K562 (cell line): Measurements from ENCODE around the gene DNMBP. TPM values are rescaled to one million over a fixed set of nuclear protein-coding genes. Genes with fewer than 3 reads are reported as not detected.

Source experiments
- CBFA2T3 ChIP-seq: fragments of 450-650 bp; IDR thresholded peaks from 2 replicates; pipeline ENCODE4 v1.6.1; 2017
- CBX2 ChIP-seq: fragments of 200-600 bp; sonication (generic); IDR thresholded peaks from one replicate; pipeline ENCODE4 v1.6.1; 2012; ENCODE audit warnings: mild to moderate bottlenecking, low read length, inconsistent platforms; ENCODE audit not compliant: insufficient read depth, poor library complexity, severe bottlenecking
- CHCHD3 ChIP-seq: fragments of 250-450 bp; sonication (Bioruptor Pico); IDR thresholded peaks from 2 replicates; pipeline ENCODE4 v2.1.2; 2022; ENCODE audit warnings: mild to moderate bottlenecking
- ESRRB ChIP-seq: fragments of 250-450 bp; sonication (Bioruptor Pico); IDR thresholded peaks from 2 replicates; pipeline ENCODE4 v1.5.0; 2020; ENCODE audit warnings: mild to moderate bottlenecking, moderate library complexity, borderline replicate concordance
- FOSL1 ChIP-seq: fragments of 200-800 bp; sonication (Bioruptor generic); conservative IDR thresholded peaks from 2 replicates; pipeline ENCODE4 v1.6.1; 2016; ENCODE audit warnings: missing genetic modification characterization, missing compliant biosample characterization
- JUND ChIP-seq, 2 experiments: IDR thresholded peaks; 2 replicates in 1 of 2; 3 replicates in 1 of 2; pipeline ENCODE4 v1.6.1; 2011; ENCODE audit warnings: borderline replicate concordance in 2 of 2, low read depth in 2 of 2, low read length in 2 of 2, improper control_type of control experiment in 1 of 2, missing biosample characterization in 1 of 2, missing genetic modification characterization in 1 of 2, missing genetic modification reagents in 1 of 2
- KLF10 ChIP-seq: fragments of 250-450 bp; sonication (Bioruptor Pico); IDR thresholded peaks from 2 replicates; pipeline ENCODE4 v1.6.1; 2021; ENCODE audit warnings: matching md5 sums
- MNT ChIP-seq, 2 experiments: fragments of 450-650 bp; conservative IDR thresholded peaks; 2 replicates each; pipeline ENCODE4 v1.6.1; 2017; ENCODE audit warnings: mild to moderate bottlenecking in 2 of 2, moderate library complexity in 2 of 2
- NCOA4 ChIP-seq: fragments of 450-650 bp; IDR thresholded peaks from 2 replicates; pipeline ENCODE4 v1.6.1; 2018; ENCODE audit warnings: mild to moderate bottlenecking; ENCODE audit not compliant: partially characterized antibody
- NR2C2 ChIP-seq, 2 experiments: fragments of 200-800 bp in 1 of 2; sonication (Bioruptor generic) in 1 of 2; sonication (generic) in 1 of 2; formaldehyde crosslinking in 1 of 2; IDR thresholded peaks; 2 replicates each; pipeline versions ENCODE4 v1.6.1 to v1.8.0; 2016 to 2022; ENCODE audit warnings: mild to moderate bottlenecking in 1 of 2, missing compliant biosample characterization in 1 of 2, missing genetic modification characterization in 1 of 2, missing genetic modification reagents in 1 of 2
- PATZ1 ChIP-seq: fragments of 250-450 bp; sonication (Bioruptor Pico); IDR thresholded peaks from 2 replicates; pipeline ENCODE4 v1.5.0; 2020; ENCODE audit warnings: mild to moderate bottlenecking, borderline replicate concordance
- PPARD ChIP-seq: fragments of 250-450 bp; sonication (Bioruptor Pico); IDR thresholded peaks from 2 replicates; pipeline ENCODE4 v1.8.0; 2022; ENCODE audit warnings: inconsistent platforms, mild to moderate bottlenecking, moderate library complexity
- RBM39 ChIP-seq: fragments of 200-400 bp; formaldehyde crosslinking; optimal IDR thresholded peaks from 2 replicates; pipeline ENCODE3; 2018; ENCODE audit warnings: low read depth, low read length
- RCOR1 ChIP-seq, 2 experiments: IDR thresholded peaks; 2 replicates each; pipeline ENCODE4 v1.6.1; 2012; ENCODE audit warnings: low read depth in 2 of 2, low read length in 2 of 2, borderline replicate concordance in 1 of 2, improper control_type of control experiment in 1 of 2
- XRCC3 ChIP-seq: fragments of 450-650 bp; IDR thresholded peaks from 2 replicates; pipeline ENCODE4 v1.6.1; 2017; ENCODE audit warnings: mild to moderate bottlenecking, moderate library complexity
- ZBTB34 ChIP-seq: fragments of 250-450 bp; sonication (Bioruptor Pico); IDR thresholded peaks from 2 replicates; pipeline ENCODE4 v1.8.0; 2021; ENCODE audit warnings: mild to moderate bottlenecking, moderate library complexity
- polyA plus RNA-seq, 8 experiments: library from polyadenylated mRNA; depleted of rRNA in 4 of 8; stranded (reverse) in 5 of 8; unstranded in 3 of 8; fragments of >200 nt; fragmentation: Nextera tagmentation in 2 of 8; fragmentation: Illumina TruSeq in 1 of 8; extraction: Ambion mirVana in 2 of 8; extraction: Trizol in 1 of 8; gene quantifications; 2 replicates each; pipeline versions ENCODE4 v1.2.1 to v1.2.3, GENCODE V29; 2011 to 2014; ENCODE audit warnings: inconsistent platforms in 1 of 8, missing spikeins in 1 of 8
- total RNA-seq, 7 experiments: library from RNA; depleted of rRNA in 6 of 7; stranded (reverse); fragments of >200 nt in 6 of 7; fragmentation: Illumina TruSeq in 2 of 7; extraction: Trizol in 2 of 7; gene quantifications; 2 replicates each; pipeline versions ENCODE4 v1.2.1 to v1.2.3, GENCODE V29; 2011 to 2021; ENCODE audit warnings: low replicate concordance in 1 of 7
- TF ChIP-seq, protein P1 (sequence below): fragments of 450-650 bp; formaldehyde crosslinking; IDR thresholded peaks from 2 replicates; pipeline ENCODE4 v1.4.0; 2020; ENCODE audit warnings: mild to moderate bottlenecking, moderate library complexity
- TF ChIP-seq, protein P2 (sequence below): fragments of 250-450 bp; sonication (Bioruptor Pico); IDR thresholded peaks from 2 replicates; pipeline ENCODE4 v1.5.0; 2021
- TF ChIP-seq, protein P3 (sequence below): fragments of 450-650 bp; IDR thresholded peaks from 2 replicates; pipeline ENCODE4 v1.6.1; 2016; ENCODE audit warnings: antibody characterized with exemption

DNMBP gene
- total and polyA plus RNA-seq, 9 of the 15 experiments (the other 6 are each of a cell fraction or from before 2014, with no cell fraction given) = 0.83 to 3.7 (median 2.2) TPM

DNA sequence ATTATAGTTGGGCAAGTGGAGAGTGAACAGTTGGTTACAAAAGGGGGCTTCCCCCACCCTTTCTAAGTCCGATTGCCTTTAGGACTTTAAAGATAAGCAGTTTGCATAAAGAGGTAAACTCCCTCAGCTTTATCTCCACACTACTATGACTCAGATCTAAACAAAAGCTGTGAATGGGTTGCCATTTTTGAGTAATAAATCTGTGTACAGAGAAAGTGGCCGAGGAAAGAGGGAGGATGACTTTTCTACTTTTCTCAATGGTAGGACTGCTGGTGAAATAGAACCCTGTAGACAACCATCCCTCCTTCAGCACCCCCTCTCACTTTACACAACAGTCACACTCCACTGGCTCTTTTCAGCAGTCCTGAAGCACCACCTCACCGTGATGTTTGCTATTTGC, 71.2 kb downstream of the DNMBP start (continued):
- no peak for TF ChIP-seq ZBTB34 (CRISPR knock-in tag)
- TF ChIP-seq, protein P1, sequence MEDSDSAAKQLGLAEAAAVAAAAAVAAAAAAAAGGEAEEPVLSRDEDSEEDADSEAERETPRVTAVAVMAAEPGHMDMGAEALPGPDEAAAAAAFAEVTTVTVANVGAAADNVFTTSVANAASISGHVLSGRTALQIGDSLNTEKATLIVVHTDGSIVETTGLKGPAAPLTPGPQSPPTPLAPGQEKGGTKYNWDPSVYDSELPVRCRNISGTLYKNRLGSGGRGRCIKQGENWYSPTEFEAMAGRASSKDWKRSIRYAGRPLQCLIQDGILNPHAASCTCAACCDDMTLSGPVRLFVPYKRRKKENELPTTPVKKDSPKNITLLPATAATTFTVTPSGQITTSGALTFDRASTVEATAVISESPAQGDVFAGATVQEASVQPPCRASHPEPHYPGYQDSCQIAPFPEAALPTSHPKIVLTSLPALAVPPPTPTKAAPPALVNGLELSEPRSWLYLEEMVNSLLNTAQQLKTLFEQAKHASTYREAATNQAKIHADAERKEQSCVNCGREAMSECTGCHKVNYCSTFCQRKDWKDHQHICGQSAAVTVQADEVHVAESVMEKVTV (CRISPR knock-in tag) = no peak
- no peak for TF ChIP-seq ESRRB (CRISPR knock-in tag)
- peak; percentile 90 for TF ChIP-seq FOSL1 (tag)
- TF ChIP-seq RCOR1 (IDR thresholded peaks at IDR 0.05; ENCODE audit: borderline replicate concordance in 1 of 2, low read depth in 2 of 2, low read length in 2 of 2) = peak in 1 of 2 experiments; percentile 85; a peak in 2 of 4 replicates
- peak; percentile 63 for TF ChIP-seq JUND (IDR thresholded peaks at IDR 0.05; ENCODE audit: borderline replicate concordance, low read depth, low read length)
- TF ChIP-seq JUND (tag; IDR thresholded peaks at IDR 0.05; ENCODE audit: borderline replicate concordance, low read depth, low read length) = no peak; the same call in 2 of the 3 replicates
- no peak for TF ChIP-seq RBM39
- no peak for TF ChIP-seq KLF10 (CRISPR knock-in tag)
- TF ChIP-seq PPARD (CRISPR knock-in tag) = no peak
- TF ChIP-seq, protein P2, sequence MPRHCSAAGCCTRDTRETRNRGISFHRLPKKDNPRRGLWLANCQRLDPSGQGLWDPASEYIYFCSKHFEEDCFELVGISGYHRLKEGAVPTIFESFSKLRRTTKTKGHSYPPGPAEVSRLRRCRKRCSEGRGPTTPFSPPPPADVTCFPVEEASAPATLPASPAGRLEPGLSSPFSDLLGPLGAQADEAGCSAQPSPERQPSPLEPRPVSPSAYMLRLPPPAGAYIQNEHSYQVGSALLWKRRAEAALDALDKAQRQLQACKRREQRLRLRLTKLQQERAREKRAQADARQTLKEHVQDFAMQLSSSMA = no peak
- TF ChIP-seq CHCHD3 (CRISPR knock-in tag) = no peak
- no peak for TF ChIP-seq CBX2
- TF ChIP-seq PATZ1 (CRISPR knock-in tag) = no peak
- TF ChIP-seq CBFA2T3 = peak; percentile 39
- TF ChIP-seq MNT (conservative IDR thresholded peaks at IDR 0.05) = 0 out of 4 replicates have a peak, but pooled peaks of 1 of the 2 experiments have one; percentile 11
- no peak for TF ChIP-seq NCOA4
- TF ChIP-seq XRCC3 = no peak
- TF ChIP-seq NR2C2 (CRISPR knock-in tag; IDR thresholded peaks at IDR 0.05) = no peak
- no peak for TF ChIP-seq NR2C2 (tag; IDR thresholded peaks at IDR 0.05)
- TF ChIP-seq, protein P3, sequence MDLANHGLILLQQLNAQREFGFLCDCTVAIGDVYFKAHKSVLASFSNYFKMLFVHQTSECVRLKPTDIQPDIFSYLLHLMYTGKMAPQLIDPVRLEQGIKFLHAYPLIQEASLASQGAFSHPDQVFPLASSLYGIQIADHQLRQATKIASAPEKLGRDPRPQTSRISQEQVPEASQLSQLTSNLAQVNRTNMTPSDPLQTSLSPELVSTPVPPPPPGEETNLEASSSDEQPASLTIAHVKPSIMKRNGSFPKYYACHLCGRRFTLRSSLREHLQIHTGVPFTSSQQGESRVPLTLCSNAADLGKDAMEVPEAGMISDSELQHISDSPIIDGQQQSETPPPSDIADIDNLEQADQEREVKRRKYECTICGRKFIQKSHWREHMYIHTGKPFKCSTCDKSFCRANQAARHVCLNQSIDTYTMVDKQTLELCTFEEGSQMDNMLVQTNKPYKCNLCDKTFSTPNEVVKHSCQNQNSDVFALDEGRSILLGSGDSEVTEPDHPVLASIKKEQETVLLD = no peak
